Cardiac muscle cell (in vitro differentiated cells and primary cell): ENCODE results near the gene OBP2B. TPM values are rescaled to one million over a fixed set of nuclear protein-coding genes. Genes with fewer than 3 reads are reported as not detected.

Experiments
- DNase-seq, 2 donors: peaks; one replicate each; pipeline versions ENCODE4 v3.0.0 to v3.0.0-alpha.2; 2010 to 2017; ENCODE audit warnings: low read depth in 1 of 2, low spot score in 1 of 2
- H3K27ac ChIP-seq: fragments of 200-600 bp; sonication (generic); 2 replicates; pipeline ENCODE4 v1.5.1; 2016
- H3K27me3 ChIP-seq: fragments of 200-600 bp; sonication (generic); 2 replicates; pipeline ENCODE4 v1.6.0; 2016; ENCODE audit warnings: control low read depth
- H3K36me3 ChIP-seq: fragments of 200-600 bp; sonication (generic); 2 replicates; pipeline ENCODE4 v1.5.1; 2016; ENCODE audit warnings: control low read depth
- H3K4me1 ChIP-seq: fragments of 200-600 bp; sonication (generic); 2 replicates; pipeline ENCODE4 v1.8.1; 2017; ENCODE audit warnings: low read depth, mild to moderate bottlenecking, mixed run types
- H3K4me3 ChIP-seq: fragments of 200-600 bp; sonication (generic); 2 replicates; pipeline ENCODE4 v1.5.1; 2016; ENCODE audit warnings: mild to moderate bottlenecking
- H3K9me3 ChIP-seq: fragments of 200-600 bp; sonication (generic); 2 replicates; pipeline ENCODE4 v1.5.1; 2017; ENCODE audit warnings: low read depth, mild to moderate bottlenecking, control low read depth
- polyA plus RNA-seq: library from polyadenylated mRNA; unstranded; fragments of >200 nt; fragmentation: Nextera tagmentation; extraction: Ambion mirVana; gene quantifications from 2 replicates; pipeline ENCODE4 v1.2.1, GENCODE V29; 2016
- total RNA-seq: library from RNA; depleted of rRNA; stranded (reverse); fragments of >200 nt; gene quantifications from 2 replicates; pipeline ENCODE4 v1.2.3, GENCODE V29; 2016
- TF ChIP-seq, protein P1 (sequence below): IDR thresholded peaks from 2 replicates; pipeline ENCODE4 v1.5.1; 2012; ENCODE audit warnings: low read depth, mild to moderate bottlenecking, low read length

The OBP2B gene
- total and polyA plus RNA-seq, 2 experiments from 2014 or later = 0.35 TPM; not detected in 1

- no peak for DNase-seq
- TF ChIP-seq, protein P1, sequence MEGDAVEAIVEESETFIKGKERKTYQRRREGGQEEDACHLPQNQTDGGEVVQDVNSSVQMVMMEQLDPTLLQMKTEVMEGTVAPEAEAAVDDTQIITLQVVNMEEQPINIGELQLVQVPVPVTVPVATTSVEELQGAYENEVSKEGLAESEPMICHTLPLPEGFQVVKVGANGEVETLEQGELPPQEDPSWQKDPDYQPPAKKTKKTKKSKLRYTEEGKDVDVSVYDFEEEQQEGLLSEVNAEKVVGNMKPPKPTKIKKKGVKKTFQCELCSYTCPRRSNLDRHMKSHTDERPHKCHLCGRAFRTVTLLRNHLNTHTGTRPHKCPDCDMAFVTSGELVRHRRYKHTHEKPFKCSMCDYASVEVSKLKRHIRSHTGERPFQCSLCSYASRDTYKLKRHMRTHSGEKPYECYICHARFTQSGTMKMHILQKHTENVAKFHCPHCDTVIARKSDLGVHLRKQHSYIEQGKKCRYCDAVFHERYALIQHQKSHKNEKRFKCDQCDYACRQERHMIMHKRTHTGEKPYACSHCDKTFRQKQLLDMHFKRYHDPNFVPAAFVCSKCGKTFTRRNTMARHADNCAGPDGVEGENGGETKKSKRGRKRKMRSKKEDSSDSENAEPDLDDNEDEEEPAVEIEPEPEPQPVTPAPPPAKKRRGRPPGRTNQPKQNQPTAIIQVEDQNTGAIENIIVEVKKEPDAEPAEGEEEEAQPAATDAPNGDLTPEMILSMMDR = no peak
- H3K27me3 ChIP-seq = peaks cover 13% of the 10 kb centered on the region
- no peaks in the 10 kb centered on the region for H3K9me3 ChIP-seq
- H3K4me1 ChIP-seq = no peaks in the 10 kb centered on the region
- H3K27ac ChIP-seq = no peak overlapping the region
- H3K36me3 ChIP-seq = no peaks in the 10 kb centered on the region
- no peak overlapping the region for H3K4me3 ChIP-seq
These were observed 41.7 kb upstream of the OBP2B start for GRCh38 chr9:133250741-133251170.

DNA sequence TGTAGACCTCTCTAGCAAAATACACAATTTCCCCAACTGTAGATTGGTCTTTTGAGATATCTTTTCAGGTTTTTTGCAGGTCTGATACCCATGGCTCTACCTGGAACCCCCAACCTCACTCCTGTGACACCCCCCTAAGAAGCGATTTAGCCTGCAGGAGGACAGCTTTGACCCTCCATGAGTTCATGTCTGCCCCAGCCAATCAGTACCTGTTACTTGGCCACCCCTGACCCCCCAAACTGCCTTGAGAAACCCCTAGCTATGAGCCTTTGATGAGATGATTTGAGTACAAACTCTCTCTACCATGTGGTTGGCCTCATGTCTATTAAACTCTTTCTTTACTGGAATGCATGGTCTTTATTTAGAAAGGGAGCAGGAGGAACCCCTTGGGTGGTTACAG, 40.3 kb upstream of the OBP2B start:
- Histone ChIP-seq H3K27ac (no peak overlapping the region), H3K27me3 (peaks cover 14% of the 10 kb centered on the region), H3K36me3 (no peaks in the 10 kb centered on the region), H3K9me3 (no peaks in the 10 kb centered on the region), H3K4me1 (no peaks in the 10 kb centered on the region), H3K4me3 (no peak overlapping the region)
- DNase-seq = no peak
- TF ChIP-seq, protein P1 = no peak

DNA sequence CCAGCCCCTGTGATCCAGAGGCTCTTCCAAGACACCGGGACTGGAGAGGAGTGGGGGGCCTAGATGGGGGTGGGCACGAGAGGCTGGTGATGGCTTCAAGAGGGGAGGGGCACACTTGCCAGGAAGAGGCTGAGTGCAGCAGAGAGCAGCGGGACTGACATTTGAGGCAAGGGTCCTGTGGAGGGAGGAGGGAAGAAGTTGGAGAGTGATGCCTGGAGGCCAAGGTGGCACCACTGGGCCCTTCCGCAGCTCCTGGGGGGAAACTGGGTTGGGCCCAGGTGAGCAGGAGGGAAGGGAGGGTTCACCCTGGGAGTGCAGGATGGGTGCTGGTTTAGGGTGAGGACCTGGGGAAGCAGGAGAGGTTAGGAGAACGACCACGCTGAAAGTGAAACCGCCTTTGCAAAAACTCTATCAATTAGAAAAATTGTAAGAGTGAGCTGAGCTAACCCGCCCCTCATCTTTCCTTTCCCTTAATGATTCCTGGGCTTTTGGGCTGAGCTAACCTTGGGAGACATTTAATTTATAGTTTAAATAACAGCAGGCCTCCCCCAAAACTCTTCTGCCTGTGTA, 39.8 kb upstream of the OBP2B start:
- H3K27ac ChIP-seq = no peak overlapping the region
- TF ChIP-seq, protein P1 = no peak
- DNase-seq = no peak
- no peaks in the 10 kb centered on the region for H3K4me1 ChIP-seq
- H3K27me3 ChIP-seq = peaks cover 19% of the 10 kb centered on the region
- no peaks in the 10 kb centered on the region for H3K36me3 ChIP-seq
- no peaks in the 10 kb centered on the region for H3K9me3 ChIP-seq
- H3K4me3 ChIP-seq = no peak overlapping the region

GRCh38 chr9:133247632-133248031, 38.6 kb upstream of the OBP2B start:
- no peak for DNase-seq
- Histone ChIP-seq H3K4me1 (no peaks in the 10 kb centered on the region), H3K4me3 (no peak overlapping the region), H3K27me3 (peaks cover 17% of the 10 kb centered on the region), H3K36me3 (no peaks in the 10 kb centered on the region), H3K27ac (no peak overlapping the region), H3K9me3 (no peaks in the 10 kb centered on the region)
- TF ChIP-seq, protein P1 = no peak

DNA sequence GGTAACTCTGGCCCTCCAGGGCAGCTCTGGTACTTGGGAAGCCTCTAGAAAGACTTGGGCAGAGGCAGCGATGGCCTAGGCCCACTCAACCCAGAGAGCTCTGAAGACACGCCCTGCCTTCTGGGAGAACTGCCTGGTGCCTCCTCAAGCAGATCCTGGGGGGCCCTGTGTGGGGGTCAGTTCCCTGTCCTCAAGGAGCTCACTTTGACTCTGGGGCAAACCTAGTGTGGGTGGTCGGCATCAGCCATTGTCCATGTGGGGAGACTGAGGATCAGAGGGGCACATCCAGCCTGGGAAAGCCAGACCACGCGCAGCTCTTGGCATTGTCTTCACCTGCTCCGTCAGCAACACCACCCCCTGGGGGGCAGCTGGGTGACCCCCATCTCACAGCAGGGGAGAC, 37.9 kb upstream of the OBP2B start:
- Histone ChIP-seq H3K27ac (no peak overlapping the region), H3K4me1 (no peaks in the 10 kb centered on the region), H3K4me3 (no peak overlapping the region), H3K36me3 (no peaks in the 10 kb centered on the region), H3K9me3 (no peaks in the 10 kb centered on the region), H3K27me3 (peaks cover 17% of the 10 kb centered on the region)
- TF ChIP-seq, protein P1 = no peak
- DNase-seq = no peak
